Keratinocyte (primary cell): Measurements from ENCODE around the gene KLF11. TPM values are rescaled to one million over a fixed set of nuclear protein-coding genes. Genes with fewer than 3 reads are reported as not detected.

Source experiments
- DNase-seq: peaks from one replicate; pipeline ENCODE4 v3.0.0-alpha.2; 2011; ENCODE audit warnings: low read depth, missing footprints, low spot score
- FAIRE-seq: peaks from 2 replicates; lab custom pipeline; 2011; peaks lifted over from hg19 to GRCh38; lab: Jason Lieb, UNC
- H2AFZ ChIP-seq: 2 replicates; pipeline ENCODE4 v1.6.0; 2012; ENCODE audit warnings: low read length, control low read depth, inconsistent platforms; ENCODE audit not compliant: control insufficient read depth
- H3K27ac ChIP-seq: 2 replicates; pipeline ENCODE4 v1.5.1; 2011; ENCODE audit warnings: low read length; ENCODE audit not compliant: control insufficient read depth, insufficient read depth
- H3K27me3 ChIP-seq: 3 replicates; pipeline ENCODE4 v1.6.0; 2011; ENCODE audit warnings: low read length; ENCODE audit not compliant: control insufficient read depth, insufficient read depth; ENCODE audit errors: extremely low read depth
- H3K36me3 ChIP-seq, 2 experiments: 2 replicates in 1 of 2; 3 replicates in 1 of 2; pipeline ENCODE4 v1.5.1; 2011; ENCODE audit warnings: low read length in 2 of 2, mild to moderate bottlenecking in 1 of 2; ENCODE audit not compliant: control insufficient read depth in 2 of 2, insufficient read depth in 2 of 2; ENCODE audit errors: extremely low read depth in 1 of 2
- H3K4me1 ChIP-seq: 3 replicates; pipeline ENCODE4 v1.5.1; 2011; ENCODE audit warnings: low read length; ENCODE audit not compliant: control insufficient read depth, insufficient read depth; ENCODE audit errors: extremely low read depth
- H3K4me2 ChIP-seq: 3 replicates; pipeline ENCODE4 v1.6.0; 2011; ENCODE audit warnings: low read depth, low read length; ENCODE audit not compliant: control insufficient read depth, insufficient read depth; ENCODE audit errors: extremely low read depth
- H3K4me3 ChIP-seq, 3 experiments: fragments of 200-600 bp in 1 of 3; sonication (generic) in 1 of 3; 2 replicates in 2 of 3; 3 replicates in 1 of 3; pipeline ENCODE4 v1.5.1; 2011 to 2016; ENCODE audit warnings: low read length in 3 of 3, mild to moderate bottlenecking in 3 of 3, control low read depth in 2 of 3, inconsistent platforms in 1 of 3, low read depth in 1 of 3, mixed read lengths in 1 of 3, mixed run types in 1 of 3, moderate library complexity in 1 of 3; ENCODE audit not compliant: control insufficient read depth in 2 of 3, insufficient read depth in 2 of 3; ENCODE audit errors: extremely low read depth in 1 of 3
- H3K79me2 ChIP-seq: 2 replicates; pipeline ENCODE4 v1.6.0; 2012; ENCODE audit warnings: low read length; ENCODE audit not compliant: control insufficient read depth, insufficient read depth
- H3K9ac ChIP-seq: 3 replicates; pipeline ENCODE4 v1.6.0; 2011; ENCODE audit warnings: low read length; ENCODE audit not compliant: control insufficient read depth, insufficient read depth; ENCODE audit errors: extremely low read depth
- H3K9me1 ChIP-seq: 3 replicates; pipeline ENCODE4 v1.6.0; 2011; ENCODE audit warnings: low read length; ENCODE audit not compliant: control insufficient read depth, insufficient read depth; ENCODE audit errors: extremely low read depth
- H3K9me3 ChIP-seq: 2 replicates; pipeline ENCODE4 v1.5.1; 2012; ENCODE audit warnings: low read depth, low read length; ENCODE audit not compliant: control insufficient read depth
- H4K20me1 ChIP-seq: 3 replicates; pipeline ENCODE4 v1.6.0; 2011; ENCODE audit warnings: low read length; ENCODE audit not compliant: control insufficient read depth, insufficient read depth; ENCODE audit errors: extremely low read depth
- CTCF ChIP-seq, 3 experiments: IDR thresholded peaks in 1 of 3; conservative IDR thresholded peaks in 1 of 3; optimal IDR thresholded peaks in 1 of 3; 2 replicates in 2 of 3; 3 replicates in 1 of 3; pipeline versions ENCODE3 to v1.5.1; 2011; ENCODE audit warnings: low read length in 3 of 3, mild to moderate bottlenecking in 3 of 3, moderate library complexity in 2 of 3, control low read depth in 1 of 3, inconsistent platforms in 1 of 3; ENCODE audit not compliant: insufficient read depth in 2 of 3; ENCODE audit errors: extremely low read depth in 1 of 3
- EZH2 ChIP-seq: IDR thresholded peaks from one replicate; pipeline ENCODE4 v1.6.1; 2012; ENCODE audit warnings: inconsistent platforms, mild to moderate bottlenecking, low read length, moderate library complexity
- dilution Hi-C: fragments of 300-500 bp; cut with MboI; formaldehyde crosslinking; loops from one replicate; pipeline ENCODE4 v1.7.0; 2020; ENCODE audit warnings: low sequenced_read_pairs; ENCODE audit not compliant: extremely low pct_ligation_motif_present
- polyA plus RNA-seq, 5 experiments: library from polyadenylated mRNA; depleted of rRNA in 3 of 5; stranded (reverse) in 3 of 5; stranded (forward) in 1 of 5; unstranded in 1 of 5; fragments of >200 nt; gene quantifications; 1 replicate in 1 of 5; 2 replicates in 3 of 5; 3 replicates in 1 of 5; pipeline versions ENCODE4 v1.2.1 to v1.2.3, GENCODE V29; 2011 to 2012; ENCODE audit warnings: missing spikeins in 2 of 5, low read depth in 1 of 5, low replicate concordance in 1 of 5

The KLF11 gene
- polyA plus RNA-seq, 1 donor (not counting 4 experiments of a cell fraction or from before 2014, with no cell fraction given) = 7.0 TPM

GRCh38 chr2:10075571-10076209 lies 32.3 kb downstream of the KLF11 start:
- H3K4me2 ChIP-seq = no peak overlapping the region
- H3K9me1 ChIP-seq = no peaks in the 10 kb centered on the region
- no peak for FAIRE-seq
- dilution Hi-C loops = no loop called here
- H3K4me3 ChIP-seq = no peak overlapping the region
- no peak overlapping the region for H3K27ac ChIP-seq
- TF ChIP-seq EZH2 (no peak), CTCF (optimal IDR thresholded peaks at IDR 0.05 in 1 of 3, IDR thresholded peaks at IDR 0.05 in 1 of 3, conservative IDR thresholded peaks at IDR 0.05 in 1 of 3; ENCODE audit: extremely low read depth in 1 of 3, insufficient read depth in 2 of 3, low read length in 3 of 3) (no peak)
- H3K9me3 ChIP-seq = no peaks in the 10 kb centered on the region
- no peak overlapping the region for H3K9ac ChIP-seq
- H2AFZ ChIP-seq = no peak overlapping the region
- no peaks in the 10 kb centered on the region for H3K79me2 ChIP-seq
- no peaks in the 10 kb centered on the region for H4K20me1 ChIP-seq
- H3K4me1 ChIP-seq = no peaks in the 10 kb centered on the region
- H3K36me3 ChIP-seq = no peaks in the 10 kb centered on the region
- H3K27me3 ChIP-seq = peaks cover 48% of the 10 kb centered on the region
- DNase-seq = no peak

- Histone ChIP-seq H3K27me3 (peaks cover 56% of the 10 kb centered on the region), H4K20me1 (no peaks in the 10 kb centered on the region), H3K9ac (no peak overlapping the region), H3K79me2 (no peaks in the 10 kb centered on the region), H3K9me1 (no peaks in the 10 kb centered on the region), H3K4me2 (no peak overlapping the region), H3K9me3 (no peaks in the 10 kb centered on the region), H2AFZ (no peak overlapping the region), H3K36me3 (no peaks in the 10 kb centered on the region), H3K27ac (no peak overlapping the region), H3K4me3 (no peak overlapping the region), H3K4me1 (no peaks in the 10 kb centered on the region)
- no peak for FAIRE-seq
- no peak for DNase-seq
- dilution Hi-C loops = no loop called here
- TF ChIP-seq CTCF (optimal IDR thresholded peaks at IDR 0.05 in 1 of 3, IDR thresholded peaks at IDR 0.05 in 1 of 3, conservative IDR thresholded peaks at IDR 0.05 in 1 of 3; ENCODE audit: extremely low read depth in 1 of 3, insufficient read depth in 2 of 3, low read length in 3 of 3) (no peak), EZH2 (no peak)
Measured at GRCh38 chr2:10076511-10076910, 33.2 kb downstream of the KLF11 start.
